ENCODE measurements around the gene KCNIP4.

GRCh38 chr4:21569638-21570037 lies 378.9 kb downstream of the KCNIP4 start:
- TF ChIP-seq, protein P1, sequence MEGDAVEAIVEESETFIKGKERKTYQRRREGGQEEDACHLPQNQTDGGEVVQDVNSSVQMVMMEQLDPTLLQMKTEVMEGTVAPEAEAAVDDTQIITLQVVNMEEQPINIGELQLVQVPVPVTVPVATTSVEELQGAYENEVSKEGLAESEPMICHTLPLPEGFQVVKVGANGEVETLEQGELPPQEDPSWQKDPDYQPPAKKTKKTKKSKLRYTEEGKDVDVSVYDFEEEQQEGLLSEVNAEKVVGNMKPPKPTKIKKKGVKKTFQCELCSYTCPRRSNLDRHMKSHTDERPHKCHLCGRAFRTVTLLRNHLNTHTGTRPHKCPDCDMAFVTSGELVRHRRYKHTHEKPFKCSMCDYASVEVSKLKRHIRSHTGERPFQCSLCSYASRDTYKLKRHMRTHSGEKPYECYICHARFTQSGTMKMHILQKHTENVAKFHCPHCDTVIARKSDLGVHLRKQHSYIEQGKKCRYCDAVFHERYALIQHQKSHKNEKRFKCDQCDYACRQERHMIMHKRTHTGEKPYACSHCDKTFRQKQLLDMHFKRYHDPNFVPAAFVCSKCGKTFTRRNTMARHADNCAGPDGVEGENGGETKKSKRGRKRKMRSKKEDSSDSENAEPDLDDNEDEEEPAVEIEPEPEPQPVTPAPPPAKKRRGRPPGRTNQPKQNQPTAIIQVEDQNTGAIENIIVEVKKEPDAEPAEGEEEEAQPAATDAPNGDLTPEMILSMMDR (IDR thresholded peaks at IDR 0.05): no peak
- TF ChIP-seq EZH2phosphoT487 (IDR thresholded peaks at IDR 0.05): no peak
